Measurements from ENCODE around the gene IMMP2L.
A peak's percentile ranks its signal among the peaks of the same experiment; 100 is the strongest.
"Not testable (repeated sequence)": the region's sequence is repeated elsewhere in the genome, so short reads cannot be mapped to it uniquely, and the experiment has no call there.

The IMMP2L gene

GRCh38 chr7:111505422-111505821 is 56.9 kb downstream of the IMMP2L start:
- DNase-seq = not testable (repeated sequence)

GRCh38 chr7:111501799-111502198 is 60.5 kb downstream of the IMMP2L start:
- DNase-seq = not testable (repeated sequence)

- DNase-seq = no peak
Observed at GRCh38 chr7:111499027-111499426, 63.3 kb downstream of the IMMP2L start.

GRCh38 chr7:111498391-111499007 is 63.8 kb downstream of the IMMP2L start:
- DNase-seq = no peak

- DNase-seq = no peak
Observed at GRCh38 chr7:111495173-111495810, 67.0 kb downstream of the IMMP2L start.

GRCh38 chr7:111492234-111492633 is 70.1 kb downstream of the IMMP2L start:
- no peak for DNase-seq

- DNase-seq = peak; percentile 77
Observed at GRCh38 chr7:111486472-111487142, 75.7 kb downstream of the IMMP2L start.

GRCh38 chr7:111485701-111486380 is 76.5 kb downstream of the IMMP2L start:
- no peak for DNase-seq

- DNase-seq = no peak
Observed at GRCh38 chr7:111483078-111483477, 79.2 kb downstream of the IMMP2L start.

GRCh38 chr7:111477462-111478225 is 84.6 kb downstream of the IMMP2L start:
- DNase-seq = no peak

GRCh38 chr7:111476586-111477293 is 85.6 kb downstream of the IMMP2L start:
- DNase-seq = no peak

- no peak for DNase-seq
Observed at GRCh38 chr7:111475959-111476358, 86.3 kb downstream of the IMMP2L start.

GRCh38 chr7:111475419-111475748 is 86.9 kb downstream of the IMMP2L start:
- no peak for DNase-seq

- DNase-seq = no peak
Observed at GRCh38 chr7:111474723-111475418, 87.4 kb downstream of the IMMP2L start.

GRCh38 chr7:111473449-111474198 is 88.7 kb downstream of the IMMP2L start:
- DNase-seq = no peak

GRCh38 chr7:111470998-111471397 is 91.3 kb downstream of the IMMP2L start:
- DNase-seq = no peak

GRCh38 chr7:111469894-111470293 is 92.4 kb downstream of the IMMP2L start:
- DNase-seq = not testable (repeated sequence)

GRCh38 chr7:111465774-111466173 is 96.5 kb downstream of the IMMP2L start:
- DNase-seq = not testable (repeated sequence)

GRCh38 chr7:111460695-111461094 is 101.6 kb downstream of the IMMP2L start:
- no peak for DNase-seq

- DNase-seq = no peak
Observed at GRCh38 chr7:111459757-111460280, 102.5 kb downstream of the IMMP2L start.
